ENCODE results near the gene DMD. TPM values are rescaled to one million over a fixed set of nuclear protein-coding genes. Genes with fewer than 3 reads are reported as not detected.

Gene DMD
- total RNA-seq, 6 experiments from 2014 or later: 18.7 to 43.4 (median 32.9) TPM

GRCh38 chrX:31349515-31349914 lies 1861.8 kb downstream of the DMD start:
- no peak overlapping the region for H3K27ac ChIP-seq
- DNase-seq (no peak), ATAC-seq (no peak)
- intact Hi-C loops (cut with DNase I): no loop called here
- no peak overlapping the region for H3K4me3 ChIP-seq
- H3K9me3 ChIP-seq: no peaks in the 10 kb centered on the region
- no peaks in the 10 kb centered on the region for H3K36me3 ChIP-seq
- no peaks in the 10 kb centered on the region for H3K4me1 ChIP-seq
- TF ChIP-seq CTCF (IDR thresholded peaks at IDR 0.05): no peak
- TF ChIP-seq POLR2A (IDR thresholded peaks at IDR 0.05): no peak
- WGBS (ENCODE audit: insufficient coverage, low coverage, low lambda C conversion rate, missing lambda C conversion rate): 75% methylated on average over 4 of the region's 4 CpGs
- no peaks in the 10 kb centered on the region for H3K27me3 ChIP-seq

GRCh38 chrX:31340587-31340986 lies 1870.8 kb downstream of the DMD start:
- Histone ChIP-seq H3K9me3 (no peaks in the 10 kb centered on the region), H3K4me1 (peaks cover 0 to 9% (median 0%) of the 10 kb centered on the region in 4 donors), H3K27ac (no peak overlapping the region), H3K4me3 (no peak overlapping the region), H3K27me3 (no peaks in the 10 kb centered on the region), H3K36me3 (no peaks in the 10 kb centered on the region)
- WGBS (ENCODE audit: insufficient coverage, low coverage, low lambda C conversion rate, missing lambda C conversion rate): 35% methylated on average over 4 of the region's 4 CpGs
- ATAC-seq (no peak), DNase-seq (no peak)
- TF ChIP-seq POLR2A (IDR thresholded peaks at IDR 0.05) (no peak), CTCF (IDR thresholded peaks at IDR 0.05) (no peak)
- intact Hi-C loops (cut with DNase I): no loop called here

- no peak overlapping the region for H3K4me3 ChIP-seq
- WGBS (ENCODE audit: insufficient coverage, low coverage, low lambda C conversion rate, missing lambda C conversion rate): 38% methylated on average over 2 of the region's 2 CpGs
- ATAC-seq (no peak), DNase-seq (no peak)
- no peaks in the 10 kb centered on the region for H3K9me3 ChIP-seq
- H3K27ac ChIP-seq: no peak overlapping the region
- peaks cover 0 to 13% (median 2%) of the 10 kb centered on the region in 4 donors for H3K4me1 ChIP-seq
- no peaks in the 10 kb centered on the region for H3K36me3 ChIP-seq
- intact Hi-C loops (cut with DNase I): no loop called here
- no peaks in the 10 kb centered on the region for H3K27me3 ChIP-seq
- TF ChIP-seq CTCF (IDR thresholded peaks at IDR 0.05) (no peak), POLR2A (IDR thresholded peaks at IDR 0.05) (no peak)
Measured at GRCh38 chrX:31338991-31339350, 1872.4 kb downstream of the DMD start.

- H3K27me3 ChIP-seq: no peaks in the 10 kb centered on the region
- H3K4me3 ChIP-seq: peak overlapping the region in 1 of 3 donors; percentile 6
- 32% methylated on average over 2 of the region's 2 CpGs for WGBS (ENCODE audit: insufficient coverage, low coverage, low lambda C conversion rate, missing lambda C conversion rate)
- ATAC-seq: peak; percentile 59 to 77 (median 60)
- DNase-seq: no peak
- no peaks in the 10 kb centered on the region for H3K9me3 ChIP-seq
- peaks cover 0 to 13% (median 2%) of the 10 kb centered on the region in 4 donors for H3K4me1 ChIP-seq
- intact Hi-C loops (cut with DNase I): no loop called here
- no peak for TF ChIP-seq CTCF (IDR thresholded peaks at IDR 0.05)
- TF ChIP-seq POLR2A (IDR thresholded peaks at IDR 0.05): no peak
- peak overlapping the region in 2 of 3 donors; percentile 67 to 68 for H3K27ac ChIP-seq
- H3K36me3 ChIP-seq: no peaks in the 10 kb centered on the region
Measured at GRCh38 chrX:31337332-31337731, 1874.0 kb downstream of the DMD start.

- H3K9me3 ChIP-seq: no peaks in the 10 kb centered on the region
- H3K36me3 ChIP-seq: no peaks in the 10 kb centered on the region
- intact Hi-C loops (cut with DNase I): no loop called here
- WGBS (ENCODE audit: insufficient coverage, low coverage, low lambda C conversion rate, missing lambda C conversion rate): 60% methylated on average over 2 of the region's 2 CpGs
- peak overlapping the region in 2 of 3 donors; percentile 67 for H3K27ac ChIP-seq
- ATAC-seq (peak; percentile 45 to 70 (median 57)), DNase-seq (no peak)
- no peak overlapping the region for H3K4me3 ChIP-seq
- TF ChIP-seq POLR2A (IDR thresholded peaks at IDR 0.05) (no peak), CTCF (IDR thresholded peaks at IDR 0.05) (no peak)
- H3K4me1 ChIP-seq: peaks cover 0 to 18% (median 2%) of the 10 kb centered on the region in 4 donors
- no peaks in the 10 kb centered on the region for H3K27me3 ChIP-seq
Measured at GRCh38 chrX:31336419-31336818, 1874.9 kb downstream of the DMD start.
